ENCODE measurements around the gene PRPF19. TPM values are rescaled to one million over a fixed set of nuclear protein-coding genes. Genes with fewer than 3 reads are reported as not detected.

The PRPF19 gene
- total RNA-seq, 1 experiment from 2014 or later: 116 TPM

DNA sequence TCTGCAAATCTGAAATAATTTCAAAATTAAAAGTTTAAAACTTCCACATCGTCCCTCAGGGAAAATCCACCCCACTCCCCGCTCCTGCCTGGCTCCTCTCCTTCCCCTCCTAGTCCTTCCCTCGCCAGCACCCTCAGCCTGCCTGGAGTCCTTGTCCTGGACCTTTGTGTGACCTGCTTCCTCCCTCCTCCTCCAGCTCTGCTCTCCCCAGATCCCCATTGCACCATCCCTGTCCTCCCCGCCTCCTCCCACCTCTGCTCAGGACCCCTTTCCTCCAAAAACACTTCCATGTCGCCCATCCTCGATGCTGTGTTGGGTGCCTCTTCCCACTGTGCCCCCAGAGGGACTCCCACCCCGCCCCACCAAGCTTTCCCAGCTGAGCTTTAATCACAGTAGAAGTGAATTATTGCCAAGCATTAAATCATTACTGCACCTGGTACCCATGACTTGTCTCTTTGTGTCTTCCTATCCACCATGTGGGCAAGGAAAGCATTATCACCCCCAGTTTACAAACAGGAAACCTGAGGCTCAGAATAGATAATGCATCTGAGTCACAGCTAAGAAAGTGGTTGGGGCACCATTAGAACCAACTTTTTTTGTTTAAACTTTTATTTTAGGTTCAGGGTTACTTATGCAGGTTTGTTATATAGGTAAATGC, 41.4 kb downstream of the PRPF19 start (continued):
- TF ChIP-seq RORB (CRISPR knock-in tag; IDR thresholded peaks at IDR 0.05) (no peak), JUN (CRISPR knock-in tag; IDR thresholded peaks at IDR 0.05) (no peak)
- TF ChIP-seq, protein P1, sequence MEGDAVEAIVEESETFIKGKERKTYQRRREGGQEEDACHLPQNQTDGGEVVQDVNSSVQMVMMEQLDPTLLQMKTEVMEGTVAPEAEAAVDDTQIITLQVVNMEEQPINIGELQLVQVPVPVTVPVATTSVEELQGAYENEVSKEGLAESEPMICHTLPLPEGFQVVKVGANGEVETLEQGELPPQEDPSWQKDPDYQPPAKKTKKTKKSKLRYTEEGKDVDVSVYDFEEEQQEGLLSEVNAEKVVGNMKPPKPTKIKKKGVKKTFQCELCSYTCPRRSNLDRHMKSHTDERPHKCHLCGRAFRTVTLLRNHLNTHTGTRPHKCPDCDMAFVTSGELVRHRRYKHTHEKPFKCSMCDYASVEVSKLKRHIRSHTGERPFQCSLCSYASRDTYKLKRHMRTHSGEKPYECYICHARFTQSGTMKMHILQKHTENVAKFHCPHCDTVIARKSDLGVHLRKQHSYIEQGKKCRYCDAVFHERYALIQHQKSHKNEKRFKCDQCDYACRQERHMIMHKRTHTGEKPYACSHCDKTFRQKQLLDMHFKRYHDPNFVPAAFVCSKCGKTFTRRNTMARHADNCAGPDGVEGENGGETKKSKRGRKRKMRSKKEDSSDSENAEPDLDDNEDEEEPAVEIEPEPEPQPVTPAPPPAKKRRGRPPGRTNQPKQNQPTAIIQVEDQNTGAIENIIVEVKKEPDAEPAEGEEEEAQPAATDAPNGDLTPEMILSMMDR (IDR thresholded peaks at IDR 0.05): no peak
- TF ChIP-seq, protein P2, sequence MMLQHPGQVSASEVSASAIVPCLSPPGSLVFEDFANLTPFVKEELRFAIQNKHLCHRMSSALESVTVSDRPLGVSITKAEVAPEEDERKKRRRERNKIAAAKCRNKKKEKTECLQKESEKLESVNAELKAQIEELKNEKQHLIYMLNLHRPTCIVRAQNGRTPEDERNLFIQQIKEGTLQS (CRISPR knock-in tag; conservative IDR thresholded peaks at IDR 0.05): no peak
- TF ChIP-seq, protein P3, sequence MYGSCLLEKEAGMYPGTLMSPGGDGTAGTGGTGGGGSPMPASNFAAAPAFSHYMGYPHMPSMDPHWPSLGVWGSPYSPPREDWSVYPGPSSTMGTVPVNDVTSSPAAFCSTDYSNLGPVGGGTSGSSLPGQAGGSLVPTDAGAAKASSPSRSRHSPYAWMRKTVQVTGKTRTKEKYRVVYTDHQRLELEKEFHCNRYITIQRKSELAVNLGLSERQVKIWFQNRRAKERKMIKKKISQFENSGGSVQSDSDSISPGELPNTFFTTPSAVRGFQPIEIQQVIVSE (CRISPR knock-in tag; IDR thresholded peaks at IDR 0.05; ENCODE audit: borderline replicate concordance): no peak

DNA sequence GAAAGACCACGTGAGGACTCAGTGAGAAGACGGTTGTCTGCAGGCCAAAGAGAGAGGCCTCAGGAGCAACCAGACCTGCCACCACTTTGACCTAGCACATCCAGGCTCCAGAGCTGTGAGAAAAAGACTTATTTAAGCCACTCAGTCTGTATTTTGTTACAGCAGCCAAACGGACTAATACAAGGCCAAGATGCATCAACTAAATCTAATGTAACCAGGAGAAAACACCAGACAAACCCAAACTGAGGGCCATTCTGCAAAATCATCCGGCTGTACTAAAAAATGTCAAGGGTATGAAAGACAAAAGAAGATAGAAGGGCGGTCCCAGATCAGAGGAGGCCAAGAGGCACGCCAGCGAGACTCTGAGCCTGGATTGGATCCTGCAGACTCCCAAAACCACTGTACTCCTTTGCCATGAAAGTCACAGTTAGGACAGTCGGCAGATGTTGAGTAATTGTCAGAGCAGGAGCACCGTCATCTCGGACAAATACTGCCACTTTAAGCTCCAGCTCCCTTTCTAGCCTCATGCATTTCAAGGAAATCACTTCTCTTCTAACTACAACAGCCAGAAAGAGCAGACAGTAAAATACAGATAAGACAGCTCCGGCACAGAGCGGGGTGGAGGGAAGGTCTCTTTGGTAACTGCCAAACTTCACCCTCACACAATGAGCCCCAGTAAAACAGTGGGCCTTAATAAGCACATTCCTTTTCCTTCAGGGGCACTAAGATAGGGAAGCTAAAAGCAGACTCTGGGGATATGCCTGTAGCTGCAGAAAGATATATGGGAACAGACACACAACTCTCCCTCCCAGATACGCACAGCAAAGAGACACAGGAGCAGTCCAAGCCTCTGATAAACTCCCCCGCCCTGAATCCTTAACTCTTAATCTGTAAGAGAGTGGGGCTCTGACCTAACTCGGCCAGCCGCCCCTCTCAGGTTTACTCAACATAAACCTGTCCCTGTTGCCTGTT, 42.5 kb downstream of the PRPF19 start:
- Mint-ChIP-seq H3K27ac (no peak overlapping the region), H3K4me1 (no peaks in the 10 kb centered on the region), H3K27me3 (ENCODE audit: low read depth) (no peaks in the 10 kb centered on the region; the same call in 1 of the 2 replicates), H3K9me3 (no peaks in the 10 kb centered on the region), H3K4me3 (no peak overlapping the region), H3K36me3 (no peaks in the 10 kb centered on the region)
- ChIA-PET CTCF (interaction anchor here (2.1 to 2.4 kb wide), 2 partner anchors 24 to 26 kb away, joined by 5 to 8 read pairs; no protein-coding TSS in a partner anchor), POLR2A (no interaction called here)
- no peak for ATAC-seq
- TF ChIP-seq SMAD4 (CRISPR knock-in tag; IDR thresholded peaks at IDR 0.05) (no peak), NR2C2 (CRISPR knock-in tag; IDR thresholded peaks at IDR 0.05) (no peak)
- no peak for DNase-seq (ENCODE audit: low spot score)

DNA sequence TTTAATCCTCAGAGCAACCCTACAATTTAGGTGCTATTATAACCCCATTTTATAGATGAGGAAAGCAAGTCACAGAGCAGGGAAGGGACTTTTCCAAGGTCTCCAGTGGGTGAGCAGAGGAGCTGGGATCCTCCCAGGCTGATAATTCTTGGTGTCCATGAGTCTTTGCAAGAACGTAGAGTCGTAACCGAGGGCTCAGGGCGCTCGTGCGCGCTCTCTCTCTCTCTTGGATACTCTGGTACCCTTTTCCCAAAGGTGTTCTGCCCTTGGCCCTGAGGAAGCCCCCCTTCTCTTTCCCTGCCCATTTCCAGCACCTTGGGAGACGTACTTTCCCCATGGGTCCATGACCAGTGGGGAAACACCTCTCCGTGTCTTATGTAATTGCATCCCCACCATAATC, 44.2 kb downstream of the PRPF19 start:
- CTCF ChIA-PET: interaction anchor here (2.1 to 2.5 kb wide), 2 partner anchors 24 to 25 kb away, joined by 5 to 9 read pairs; no protein-coding TSS in a partner anchor
- H3K9me3 Mint-ChIP-seq: no peaks in the 10 kb centered on the region
- ATAC-seq: no peak
- H3K27me3 Mint-ChIP-seq (ENCODE audit: low read depth): no peaks in the 10 kb centered on the region; the same call in 1 of the 2 replicates
- no peaks in the 10 kb centered on the region for H3K36me3 Mint-ChIP-seq
- POLR2A ChIA-PET: no interaction called here
- H3K4me3 Mint-ChIP-seq: no peak overlapping the region
- no peak overlapping the region for H3K27ac Mint-ChIP-seq
- no peak for DNase-seq (ENCODE audit: low spot score)
- H3K4me1 Mint-ChIP-seq: no peaks in the 10 kb centered on the region
- TF ChIP-seq, protein P4, sequence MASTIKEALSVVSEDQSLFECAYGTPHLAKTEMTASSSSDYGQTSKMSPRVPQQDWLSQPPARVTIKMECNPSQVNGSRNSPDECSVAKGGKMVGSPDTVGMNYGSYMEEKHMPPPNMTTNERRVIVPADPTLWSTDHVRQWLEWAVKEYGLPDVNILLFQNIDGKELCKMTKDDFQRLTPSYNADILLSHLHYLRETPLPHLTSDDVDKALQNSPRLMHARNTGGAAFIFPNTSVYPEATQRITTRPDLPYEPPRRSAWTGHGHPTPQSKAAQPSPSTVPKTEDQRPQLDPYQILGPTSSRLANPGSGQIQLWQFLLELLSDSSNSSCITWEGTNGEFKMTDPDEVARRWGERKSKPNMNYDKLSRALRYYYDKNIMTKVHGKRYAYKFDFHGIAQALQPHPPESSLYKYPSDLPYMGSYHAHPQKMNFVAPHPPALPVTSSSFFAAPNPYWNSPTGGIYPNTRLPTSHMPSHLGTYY (CRISPR knock-in tag; IDR thresholded peaks at IDR 0.05): no peak
- TF ChIP-seq FOXJ3 (CRISPR knock-in tag; IDR thresholded peaks at IDR 0.05; ENCODE audit: borderline replicate concordance) (no peak), JUN (CRISPR knock-in tag; IDR thresholded peaks at IDR 0.05) (no peak), ZNF423 (CRISPR knock-in tag; IDR thresholded peaks at IDR 0.05) (no peak), SMAD4 (CRISPR knock-in tag; IDR thresholded peaks at IDR 0.05) (no peak), HMGA2 (CRISPR knock-in tag; IDR thresholded peaks at IDR 0.05) (no peak)
- TF ChIP-seq, protein P5, sequence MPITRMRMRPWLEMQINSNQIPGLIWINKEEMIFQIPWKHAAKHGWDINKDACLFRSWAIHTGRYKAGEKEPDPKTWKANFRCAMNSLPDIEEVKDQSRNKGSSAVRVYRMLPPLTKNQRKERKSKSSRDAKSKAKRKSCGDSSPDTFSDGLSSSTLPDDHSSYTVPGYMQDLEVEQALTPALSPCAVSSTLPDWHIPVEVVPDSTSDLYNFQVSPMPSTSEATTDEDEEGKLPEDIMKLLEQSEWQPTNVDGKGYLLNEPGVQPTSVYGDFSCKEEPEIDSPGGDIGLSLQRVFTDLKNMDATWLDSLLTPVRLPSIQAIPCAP (CRISPR knock-in tag; IDR thresholded peaks at IDR 0.05): no peak
- TF ChIP-seq, protein P6, sequence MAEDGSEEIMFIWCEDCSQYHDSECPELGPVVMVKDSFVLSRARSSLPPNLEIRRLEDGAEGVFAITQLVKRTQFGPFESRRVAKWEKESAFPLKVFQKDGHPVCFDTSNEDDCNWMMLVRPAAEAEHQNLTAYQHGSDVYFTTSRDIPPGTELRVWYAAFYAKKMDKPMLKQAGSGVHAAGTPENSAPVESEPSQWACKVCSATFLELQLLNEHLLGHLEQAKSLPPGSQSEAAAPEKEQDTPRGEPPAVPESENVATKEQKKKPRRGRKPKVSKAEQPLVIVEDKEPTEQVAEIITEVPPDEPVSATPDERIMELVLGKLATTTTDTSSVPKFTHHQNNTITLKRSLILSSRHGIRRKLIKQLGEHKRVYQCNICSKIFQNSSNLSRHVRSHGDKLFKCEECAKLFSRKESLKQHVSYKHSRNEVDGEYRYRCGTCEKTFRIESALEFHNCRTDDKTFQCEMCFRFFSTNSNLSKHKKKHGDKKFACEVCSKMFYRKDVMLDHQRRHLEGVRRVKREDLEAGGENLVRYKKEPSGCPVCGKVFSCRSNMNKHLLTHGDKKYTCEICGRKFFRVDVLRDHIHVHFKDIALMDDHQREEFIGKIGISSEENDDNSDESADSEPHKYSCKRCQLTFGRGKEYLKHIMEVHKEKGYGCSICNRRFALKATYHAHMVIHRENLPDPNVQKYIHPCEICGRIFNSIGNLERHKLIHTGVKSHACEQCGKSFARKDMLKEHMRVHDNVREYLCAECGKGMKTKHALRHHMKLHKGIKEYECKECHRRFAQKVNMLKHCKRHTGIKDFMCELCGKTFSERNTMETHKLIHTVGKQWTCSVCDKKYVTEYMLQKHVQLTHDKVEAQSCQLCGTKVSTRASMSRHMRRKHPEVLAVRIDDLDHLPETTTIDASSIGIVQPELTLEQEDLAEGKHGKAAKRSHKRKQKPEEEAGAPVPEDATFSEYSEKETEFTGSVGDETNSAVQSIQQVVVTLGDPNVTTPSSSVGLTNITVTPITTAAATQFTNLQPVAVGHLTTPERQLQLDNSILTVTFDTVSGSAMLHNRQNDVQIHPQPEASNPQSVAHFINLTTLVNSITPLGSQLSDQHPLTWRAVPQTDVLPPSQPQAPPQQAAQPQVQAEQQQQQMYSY (CRISPR knock-in tag; IDR thresholded peaks at IDR 0.05): no peak
- TF ChIP-seq, protein P7, sequence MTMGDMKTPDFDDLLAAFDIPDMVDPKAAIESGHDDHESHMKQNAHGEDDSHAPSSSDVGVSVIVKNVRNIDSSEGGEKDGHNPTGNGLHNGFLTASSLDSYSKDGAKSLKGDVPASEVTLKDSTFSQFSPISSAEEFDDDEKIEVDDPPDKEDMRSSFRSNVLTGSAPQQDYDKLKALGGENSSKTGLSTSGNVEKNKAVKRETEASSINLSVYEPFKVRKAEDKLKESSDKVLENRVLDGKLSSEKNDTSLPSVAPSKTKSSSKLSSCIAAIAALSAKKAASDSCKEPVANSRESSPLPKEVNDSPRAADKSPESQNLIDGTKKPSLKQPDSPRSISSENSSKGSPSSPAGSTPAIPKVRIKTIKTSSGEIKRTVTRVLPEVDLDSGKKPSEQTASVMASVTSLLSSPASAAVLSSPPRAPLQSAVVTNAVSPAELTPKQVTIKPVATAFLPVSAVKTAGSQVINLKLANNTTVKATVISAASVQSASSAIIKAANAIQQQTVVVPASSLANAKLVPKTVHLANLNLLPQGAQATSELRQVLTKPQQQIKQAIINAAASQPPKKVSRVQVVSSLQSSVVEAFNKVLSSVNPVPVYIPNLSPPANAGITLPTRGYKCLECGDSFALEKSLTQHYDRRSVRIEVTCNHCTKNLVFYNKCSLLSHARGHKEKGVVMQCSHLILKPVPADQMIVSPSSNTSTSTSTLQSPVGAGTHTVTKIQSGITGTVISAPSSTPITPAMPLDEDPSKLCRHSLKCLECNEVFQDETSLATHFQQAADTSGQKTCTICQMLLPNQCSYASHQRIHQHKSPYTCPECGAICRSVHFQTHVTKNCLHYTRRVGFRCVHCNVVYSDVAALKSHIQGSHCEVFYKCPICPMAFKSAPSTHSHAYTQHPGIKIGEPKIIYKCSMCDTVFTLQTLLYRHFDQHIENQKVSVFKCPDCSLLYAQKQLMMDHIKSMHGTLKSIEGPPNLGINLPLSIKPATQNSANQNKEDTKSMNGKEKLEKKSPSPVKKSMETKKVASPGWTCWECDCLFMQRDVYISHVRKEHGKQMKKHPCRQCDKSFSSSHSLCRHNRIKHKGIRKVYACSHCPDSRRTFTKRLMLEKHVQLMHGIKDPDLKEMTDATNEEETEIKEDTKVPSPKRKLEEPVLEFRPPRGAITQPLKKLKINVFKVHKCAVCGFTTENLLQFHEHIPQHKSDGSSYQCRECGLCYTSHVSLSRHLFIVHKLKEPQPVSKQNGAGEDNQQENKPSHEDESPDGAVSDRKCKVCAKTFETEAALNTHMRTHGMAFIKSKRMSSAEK (CRISPR knock-in tag; IDR thresholded peaks at IDR 0.05; ENCODE audit: borderline replicate concordance): no peak
- TF ChIP-seq, protein P8, sequence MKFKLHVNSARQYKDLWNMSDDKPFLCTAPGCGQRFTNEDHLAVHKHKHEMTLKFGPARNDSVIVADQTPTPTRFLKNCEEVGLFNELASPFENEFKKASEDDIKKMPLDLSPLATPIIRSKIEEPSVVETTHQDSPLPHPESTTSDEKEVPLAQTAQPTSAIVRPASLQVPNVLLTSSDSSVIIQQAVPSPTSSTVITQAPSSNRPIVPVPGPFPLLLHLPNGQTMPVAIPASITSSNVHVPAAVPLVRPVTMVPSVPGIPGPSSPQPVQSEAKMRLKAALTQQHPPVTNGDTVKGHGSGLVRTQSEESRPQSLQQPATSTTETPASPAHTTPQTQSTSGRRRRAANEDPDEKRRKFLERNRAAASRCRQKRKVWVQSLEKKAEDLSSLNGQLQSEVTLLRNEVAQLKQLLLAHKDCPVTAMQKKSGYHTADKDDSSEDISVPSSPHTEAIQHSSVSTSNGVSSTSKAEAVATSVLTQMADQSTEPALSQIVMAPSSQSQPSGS (CRISPR knock-in tag; IDR thresholded peaks at IDR 0.05; ENCODE audit: borderline replicate concordance, low read depth): no peak
